ENCODE data around the gene NRSN2. TPM values are rescaled to one million over a fixed set of nuclear protein-coding genes. Genes with fewer than 3 reads are reported as not detected.

NRSN2 gene
- total and polyA plus RNA-seq, 2 donors (not counting 3 experiments of a cell fraction or from before 2014, with no cell fraction given) = 36.9 to 64.1 TPM

- Histone ChIP-seq H3K9ac (replicated peaks; ENCODE audit: extremely low read depth, insufficient read depth, low read length) (no peak overlapping the region), H3K4me1 (ENCODE audit: control insufficient read depth, extremely low read depth, insufficient read depth, low read length) (no peaks in the 10 kb centered on the region), H3K9me3 (replicated peaks; ENCODE audit: control insufficient read depth, insufficient read depth, low read length) (no peaks in the 10 kb centered on the region), H3K9me1 (replicated peaks; ENCODE audit: control insufficient read depth, extremely low read depth, insufficient read depth, low read length) (no peaks in the 10 kb centered on the region), H3K27ac (ENCODE audit: insufficient read depth, low read depth, low read length) (no peak overlapping the region), H3K79me2 (ENCODE audit: control insufficient read depth, insufficient read depth, low read length) (no peaks in the 10 kb centered on the region), H3K27me3 (ENCODE audit: control insufficient read depth in 2 of 2, insufficient read depth in 2 of 2, low read length in 2 of 2) (no peaks in the 10 kb centered on the region), H4K20me1 (replicated peaks; ENCODE audit: control insufficient read depth, extremely low read depth, insufficient read depth, low read length) (no peaks in the 10 kb centered on the region), H2AFZ (ENCODE audit: low read depth, low read length) (no peak overlapping the region), H3K36me3 (ENCODE audit: control insufficient read depth in 2 of 2, extremely low read depth in 1 of 2, insufficient read depth in 2 of 2, low read length in 2 of 2) (peaks cover 3 to 7% of the 10 kb centered on the region in 2 experiments), H3K4me3 (replicated peaks in 1 of 3; ENCODE audit: insufficient read depth in 1 of 3, low read depth in 1 of 3, low read length in 3 of 3) (no peak overlapping the region), H3K4me2 (ENCODE audit: insufficient read depth, low read length) (no peak overlapping the region)
- ChIA-PET POLR2A (interaction anchor here (0.7 kb wide), 1 partner anchor 11 kb away, joined by 11 read pairs; no protein-coding TSS in a partner anchor), CTCF (interaction anchor here (1.3 to 1.5 kb wide), 2 partner anchors 30 kb away, joined by 3 to 6 read pairs; no protein-coding TSS in a partner anchor)
- dilution Hi-C loops (cut with MboI; ENCODE audit: extremely low pct_ligation_motif_present, low sequenced_read_pairs) (no loop called here), intact Hi-C loops (cut with micrococcal nuclease) (no loop called here)
- DNase-seq (ENCODE audit: low read depth, low spot score) (no peak), FAIRE-seq (no peak)
- TF ChIP-seq, protein P1, sequence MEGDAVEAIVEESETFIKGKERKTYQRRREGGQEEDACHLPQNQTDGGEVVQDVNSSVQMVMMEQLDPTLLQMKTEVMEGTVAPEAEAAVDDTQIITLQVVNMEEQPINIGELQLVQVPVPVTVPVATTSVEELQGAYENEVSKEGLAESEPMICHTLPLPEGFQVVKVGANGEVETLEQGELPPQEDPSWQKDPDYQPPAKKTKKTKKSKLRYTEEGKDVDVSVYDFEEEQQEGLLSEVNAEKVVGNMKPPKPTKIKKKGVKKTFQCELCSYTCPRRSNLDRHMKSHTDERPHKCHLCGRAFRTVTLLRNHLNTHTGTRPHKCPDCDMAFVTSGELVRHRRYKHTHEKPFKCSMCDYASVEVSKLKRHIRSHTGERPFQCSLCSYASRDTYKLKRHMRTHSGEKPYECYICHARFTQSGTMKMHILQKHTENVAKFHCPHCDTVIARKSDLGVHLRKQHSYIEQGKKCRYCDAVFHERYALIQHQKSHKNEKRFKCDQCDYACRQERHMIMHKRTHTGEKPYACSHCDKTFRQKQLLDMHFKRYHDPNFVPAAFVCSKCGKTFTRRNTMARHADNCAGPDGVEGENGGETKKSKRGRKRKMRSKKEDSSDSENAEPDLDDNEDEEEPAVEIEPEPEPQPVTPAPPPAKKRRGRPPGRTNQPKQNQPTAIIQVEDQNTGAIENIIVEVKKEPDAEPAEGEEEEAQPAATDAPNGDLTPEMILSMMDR (IDR thresholded peaks at IDR 0.05; ENCODE audit: extremely low read depth in 1 of 2, insufficient read depth in 1 of 2, low read depth in 1 of 2, low read length in 2 of 2) = no peak
- TF ChIP-seq FOS (IDR thresholded peaks at IDR 0.05; ENCODE audit: borderline replicate concordance, insufficient read depth, low read length) (no peak), JUN (IDR thresholded peaks at IDR 0.05; ENCODE audit: borderline replicate concordance, insufficient read depth, insufficient read length, low read depth) (no peak), MYC (IDR thresholded peaks at IDR 0.05; ENCODE audit: low read depth, low read length) (no peak), EZH2 (IDR thresholded peaks at IDR 0.05; ENCODE audit: borderline replicate concordance, low read depth, low read length, severe bottlenecking) (no peak), POLR2A (IDR thresholded peaks at IDR 0.05; ENCODE audit: low read depth, low read length) (no peak), POLR2AphosphoS5 (IDR thresholded peaks at IDR 0.05; ENCODE audit: insufficient read depth, low read depth, low read length) (no peak), GATA2 (IDR thresholded peaks at IDR 0.05; ENCODE audit: insufficient read depth, insufficient read length, low read depth, low read length) (no peak), MAX (IDR thresholded peaks at IDR 0.05; ENCODE audit: insufficient read depth, insufficient read length) (no peak)
- no TSS peak for BruUV-seq (replicated peaks)
These were observed 55.0 kb downstream of the NRSN2 start for GRCh38 chr20:401682-402495.
